NCI-H510A (cell line): ENCODE measurements around the gene RHOF.

Source experiments
- DNase-seq: peaks from one replicate; lab custom pipeline; 2025; lab: John Stamatoyannopoulos, UW

RHOF gene, protein sequence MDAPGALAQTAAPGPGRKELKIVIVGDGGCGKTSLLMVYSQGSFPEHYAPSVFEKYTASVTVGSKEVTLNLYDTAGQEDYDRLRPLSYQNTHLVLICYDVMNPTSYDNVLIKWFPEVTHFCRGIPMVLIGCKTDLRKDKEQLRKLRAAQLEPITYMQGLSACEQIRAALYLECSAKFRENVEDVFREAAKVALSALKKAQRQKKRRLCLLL

DNA sequence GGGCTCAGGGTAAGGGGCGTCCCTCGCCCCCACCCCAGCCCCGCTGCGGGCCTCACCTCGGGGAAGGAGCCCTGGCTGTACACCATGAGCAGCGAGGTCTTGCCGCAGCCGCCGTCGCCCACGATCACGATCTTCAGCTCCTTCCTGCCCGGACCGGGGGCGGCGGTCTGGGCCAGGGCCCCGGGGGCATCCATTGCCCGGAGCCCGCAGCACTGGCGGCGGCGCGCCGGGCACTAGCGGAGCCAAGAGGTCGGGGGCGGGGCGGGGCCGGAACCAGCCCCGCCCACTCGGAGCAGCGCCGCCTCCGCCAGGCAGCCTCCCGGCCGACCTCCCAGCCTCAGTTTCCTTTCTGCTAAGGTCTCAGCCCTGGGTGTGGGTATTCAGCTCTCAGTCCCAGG is at the start of gene RHOF:
Gene RHOF (minus strand): TSS at position 249 of the 398 bp plus-strand sequence. CDS start 55 bp downstream, at position 194.
- no peak for DNase-seq

- no peak for DNase-seq
Measured at GRCh38 chr12:121839993-121840761, 46.7 kb upstream of the RHOF start.

DNA sequence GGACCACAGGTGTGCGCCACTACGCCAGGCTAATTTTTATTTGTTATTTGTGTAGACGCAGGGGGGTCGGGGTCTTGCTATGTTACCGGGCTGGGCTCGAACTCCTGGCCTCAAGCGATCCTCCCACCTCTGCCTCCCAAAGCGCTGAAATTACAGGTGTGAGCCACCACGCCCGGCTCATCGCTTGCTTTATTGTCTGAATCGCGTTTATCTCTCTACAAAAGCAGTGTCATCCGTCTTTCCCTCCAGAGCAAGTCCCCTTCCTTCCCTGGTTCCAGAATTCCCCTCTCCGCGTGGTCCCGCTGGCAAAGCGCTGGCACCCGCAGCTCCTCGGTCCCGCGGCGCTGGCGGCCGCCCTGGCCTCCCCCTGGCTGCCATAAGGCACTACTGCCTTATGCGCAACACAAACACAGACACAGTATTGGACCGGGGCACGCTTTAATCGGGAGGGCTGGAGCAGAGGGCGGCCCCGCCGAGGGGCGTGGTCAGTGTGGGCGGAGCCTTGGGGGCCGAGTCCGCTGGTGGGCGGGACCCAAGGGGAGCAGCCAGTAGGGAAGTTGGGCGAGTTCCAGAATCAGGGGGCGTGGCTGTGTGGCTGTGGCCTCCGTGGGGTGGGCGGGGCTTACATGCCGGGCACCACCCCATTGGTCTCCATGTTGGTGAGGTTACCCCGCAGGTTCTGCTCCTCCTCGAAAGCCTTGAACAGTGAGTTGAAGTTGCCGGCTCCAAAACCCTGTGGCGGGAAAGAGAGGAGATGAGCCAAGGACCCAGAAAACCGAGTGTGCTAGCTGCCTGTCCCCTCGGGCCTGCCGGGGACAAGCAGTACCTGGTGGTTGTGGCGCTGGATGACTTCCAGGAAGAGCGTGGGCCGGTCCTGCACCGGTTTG is 45.9 kb upstream of the RHOF start:
- DNase-seq = peak; percentile 99

GRCh38 chr12:121838126-121838525 is 44.6 kb upstream of the RHOF start:
- no peak for DNase-seq

DNA sequence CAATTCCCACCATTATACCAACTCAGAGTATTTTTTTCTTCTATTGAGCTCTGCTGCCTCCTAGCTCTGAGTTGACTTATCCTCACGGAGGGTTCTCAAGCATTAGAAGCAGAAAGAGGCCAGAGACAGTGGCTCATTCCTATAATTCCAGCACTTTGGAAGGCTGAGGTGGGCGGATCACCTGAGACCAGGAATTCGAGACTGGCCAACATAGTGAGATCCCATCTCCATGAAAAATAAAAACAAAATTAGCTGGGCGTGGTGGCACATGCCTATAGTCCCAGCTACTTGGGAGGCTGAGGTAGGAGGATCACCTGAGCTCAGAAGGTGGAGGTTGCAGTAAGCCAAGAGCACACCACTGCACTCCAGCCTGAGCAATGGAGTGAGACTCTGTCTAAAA is 44.2 kb upstream of the RHOF start:
- no peak for DNase-seq

- no peak for DNase-seq
Measured at GRCh38 chr12:121831571-121832245, 38.2 kb upstream of the RHOF start.

- no peak for DNase-seq
Measured at GRCh38 chr12:121830588-121831265, 37.2 kb upstream of the RHOF start.

GRCh38 chr12:121830134-121830533 is 36.6 kb upstream of the RHOF start:
- no peak for DNase-seq

GRCh38 chr12:121829250-121829918 is 35.9 kb upstream of the RHOF start:
- DNase-seq = no peak

DNA sequence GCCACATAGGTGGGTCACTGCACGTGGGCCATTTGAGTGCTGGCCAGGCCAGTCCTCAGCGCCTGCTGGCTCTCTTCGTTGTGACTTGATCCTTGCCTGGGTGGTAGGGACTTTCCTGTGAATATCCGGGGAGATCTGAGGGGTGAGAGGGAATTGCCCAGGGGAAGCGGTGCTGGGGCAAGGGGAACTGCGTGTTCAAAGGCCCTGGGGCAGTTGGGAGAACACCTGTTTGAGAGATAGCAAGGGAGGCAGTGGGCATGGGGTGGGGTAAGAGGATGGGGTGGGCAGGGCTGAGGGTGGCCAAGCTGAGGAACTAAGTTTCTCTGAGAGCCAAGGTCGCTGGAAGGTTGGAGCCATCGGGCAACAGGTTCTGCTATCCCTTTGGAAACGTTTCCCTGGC is 35.3 kb upstream of the RHOF start:
- DNase-seq = no peak

DNA sequence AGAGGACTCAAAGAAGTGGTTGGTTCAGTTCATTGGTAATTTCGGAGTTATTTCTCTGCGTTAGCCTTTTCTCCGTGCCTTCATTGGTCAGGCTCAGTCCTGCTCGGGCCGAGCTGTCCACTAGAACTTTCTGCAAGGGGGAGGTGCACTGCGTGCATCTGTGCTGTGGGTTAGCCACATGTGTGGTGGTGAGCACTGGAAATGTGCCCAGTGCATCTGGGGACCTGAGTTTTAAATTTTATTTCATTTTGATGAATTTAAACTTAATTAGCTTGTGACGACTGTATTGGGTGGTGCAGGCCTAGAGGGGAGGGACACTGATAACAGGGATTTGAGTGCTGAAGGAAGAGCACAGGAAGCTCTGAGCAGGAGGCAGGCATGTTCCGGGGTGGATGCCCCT is 34.8 kb upstream of the RHOF start:
- DNase-seq = no peak

DNA sequence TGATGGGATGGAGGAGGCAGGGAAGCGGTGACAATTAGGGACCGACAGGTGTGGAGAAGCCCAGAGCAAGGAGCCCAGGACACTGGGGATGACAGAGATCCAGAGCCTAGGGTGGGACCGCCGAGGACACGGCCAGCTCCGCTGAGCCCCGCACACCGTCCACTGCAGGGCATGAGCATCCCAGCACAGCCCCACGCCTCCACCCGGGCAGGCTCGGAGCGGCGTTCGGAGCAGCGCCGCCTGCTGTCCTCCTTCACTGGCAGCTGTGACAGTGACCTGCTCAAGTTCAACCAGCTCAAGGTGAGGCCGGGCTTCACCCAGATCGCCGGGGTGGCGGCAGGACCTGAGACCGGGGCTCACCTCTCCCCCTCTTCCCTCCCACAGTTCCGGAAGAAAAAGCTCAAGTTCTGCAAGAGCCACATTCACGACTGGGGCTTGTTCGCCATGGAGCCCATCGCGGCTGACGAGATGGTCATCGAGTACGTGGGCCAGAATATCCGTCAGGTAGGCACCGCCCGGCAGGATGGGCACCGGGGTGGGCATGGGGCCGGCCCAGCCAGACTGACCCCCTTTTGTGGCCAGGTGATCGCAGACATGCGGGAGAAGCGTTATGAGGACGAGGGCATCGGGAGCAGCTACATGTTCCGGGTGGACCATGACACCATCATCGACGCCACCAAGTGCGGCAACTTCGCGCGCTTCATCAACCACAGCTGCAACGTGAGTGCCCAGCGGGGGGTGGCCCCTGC is 34.0 kb upstream of the RHOF start:
- no peak for DNase-seq

- DNase-seq = no peak
Measured at GRCh38 chr12:121826318-121827150, 33.0 kb upstream of the RHOF start.

GRCh38 chr12:121825041-121825523 is 31.6 kb upstream of the RHOF start:
- no peak for DNase-seq

- no peak for DNase-seq
Measured at GRCh38 chr12:121823727-121824115, 30.2 kb upstream of the RHOF start.

DNA sequence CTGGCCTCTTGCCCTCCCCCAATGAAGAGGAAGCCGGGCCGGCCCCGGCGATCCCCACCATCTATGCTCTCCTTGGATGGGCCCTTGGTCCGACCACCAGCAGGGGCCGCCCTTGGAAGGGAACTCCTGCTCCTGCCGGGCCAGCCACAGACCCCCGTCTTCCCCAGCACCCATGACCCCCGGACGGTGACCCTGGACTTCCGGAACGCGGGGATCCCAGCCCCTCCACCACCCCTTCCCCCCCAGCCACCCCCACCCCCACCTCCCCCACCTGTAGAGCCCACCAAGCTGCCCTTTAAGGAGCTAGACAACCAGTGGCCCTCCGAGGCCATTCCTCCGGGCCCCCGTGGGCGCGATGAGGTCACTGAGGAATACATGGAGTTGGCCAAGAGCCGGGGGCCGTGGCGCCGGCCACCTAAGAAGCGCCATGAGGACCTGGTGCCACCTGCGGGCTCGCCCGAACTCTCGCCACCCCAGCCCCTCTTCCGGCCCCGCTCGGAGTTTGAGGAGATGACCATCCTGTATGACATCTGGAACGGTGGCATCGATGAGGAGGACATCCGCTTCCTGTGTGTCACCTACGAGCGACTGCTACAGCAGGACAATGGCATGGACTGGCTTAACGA is 29.7 kb upstream of the RHOF start:
- no peak for DNase-seq

GRCh38 chr12:121822393-121823100 is 29.1 kb upstream of the RHOF start:
- DNase-seq = no peak

DNA sequence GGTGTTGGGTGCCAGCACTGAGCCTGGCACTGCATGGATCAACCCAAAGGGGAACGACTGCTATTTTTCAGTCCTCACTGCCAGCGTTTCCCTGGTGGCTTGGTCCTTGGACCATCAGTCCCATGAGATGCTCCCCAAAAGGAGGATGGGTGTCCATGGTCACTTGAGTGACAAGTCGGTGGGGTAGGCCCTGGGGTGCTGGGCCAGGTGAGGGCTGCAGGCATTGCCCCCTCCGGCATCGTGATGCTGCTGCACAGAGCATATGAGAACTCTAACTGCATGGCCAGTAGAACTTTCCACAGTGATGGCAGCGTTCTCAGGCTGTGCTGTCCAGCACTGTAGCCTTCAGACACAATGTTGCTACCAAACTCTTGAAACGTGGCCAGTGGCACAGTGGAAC is 26.6 kb upstream of the RHOF start:
- no peak for DNase-seq
